NCI-H128 (cell line): Measurements from ENCODE around the gene NPAS4.
"Not testable (repeated sequence)": the region's sequence is repeated elsewhere in the genome, so short reads cannot be mapped to it uniquely, and the experiment has no call there.

ENCODE experiments used
- DNase-seq: peaks from one replicate; lab custom pipeline; 2025; ENCODE audit not compliant: unreplicated experiment; lab: John Stamatoyannopoulos, UW

NPAS4 gene

GRCh38 chr11:66417000-66417399 lies 3.8 kb upstream of the NPAS4 start:
- no peak for DNase-seq

DNA sequence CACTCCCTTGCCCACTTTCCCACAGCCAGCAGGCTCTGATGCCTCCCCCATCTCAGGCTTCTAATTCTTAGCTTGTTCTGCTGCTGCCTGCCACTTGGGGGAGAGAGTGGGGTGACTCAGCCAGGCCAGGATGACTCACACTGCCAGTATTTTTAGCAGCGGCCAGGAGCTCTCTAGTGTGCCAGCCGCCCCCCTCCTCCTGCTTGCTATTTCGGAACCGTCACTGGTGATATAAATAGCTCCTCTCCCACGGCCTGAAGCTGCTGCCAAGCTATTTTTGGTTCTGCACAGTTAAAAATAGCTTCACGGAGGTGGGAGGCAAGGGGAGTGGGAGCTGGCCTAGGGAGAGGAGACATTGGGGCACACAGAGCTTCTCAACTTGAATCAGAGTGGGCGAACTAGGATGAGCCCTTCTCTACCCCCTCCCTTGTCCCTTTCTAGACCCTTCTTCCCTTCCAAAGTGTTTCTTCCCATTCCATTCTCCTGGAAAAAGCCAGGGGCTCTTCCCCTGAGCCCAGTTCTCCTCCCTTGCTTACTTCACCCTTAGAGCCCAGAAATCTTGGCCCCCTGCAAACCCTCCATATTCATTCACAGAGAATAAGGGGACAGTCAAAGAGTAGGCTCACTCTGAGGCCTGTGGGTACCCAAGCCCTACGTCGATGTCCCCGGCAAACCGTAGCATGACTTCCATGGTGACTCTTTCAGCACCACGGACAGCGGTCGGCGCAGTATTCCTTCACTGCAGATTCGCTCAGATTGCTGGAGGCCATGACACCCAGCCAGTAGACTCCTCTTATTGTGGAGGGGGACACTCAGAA lies 2.5 kb upstream of the NPAS4 start:
- DNase-seq = peak; percentile 35

- no peak for DNase-seq
These were observed 1.9 kb upstream of the NPAS4 start for GRCh38 chr11:66418986-66419308.

GRCh38 chr11:66419825-66420224 lies 1.0 kb upstream of the NPAS4 start:
- no peak for DNase-seq

DNA sequence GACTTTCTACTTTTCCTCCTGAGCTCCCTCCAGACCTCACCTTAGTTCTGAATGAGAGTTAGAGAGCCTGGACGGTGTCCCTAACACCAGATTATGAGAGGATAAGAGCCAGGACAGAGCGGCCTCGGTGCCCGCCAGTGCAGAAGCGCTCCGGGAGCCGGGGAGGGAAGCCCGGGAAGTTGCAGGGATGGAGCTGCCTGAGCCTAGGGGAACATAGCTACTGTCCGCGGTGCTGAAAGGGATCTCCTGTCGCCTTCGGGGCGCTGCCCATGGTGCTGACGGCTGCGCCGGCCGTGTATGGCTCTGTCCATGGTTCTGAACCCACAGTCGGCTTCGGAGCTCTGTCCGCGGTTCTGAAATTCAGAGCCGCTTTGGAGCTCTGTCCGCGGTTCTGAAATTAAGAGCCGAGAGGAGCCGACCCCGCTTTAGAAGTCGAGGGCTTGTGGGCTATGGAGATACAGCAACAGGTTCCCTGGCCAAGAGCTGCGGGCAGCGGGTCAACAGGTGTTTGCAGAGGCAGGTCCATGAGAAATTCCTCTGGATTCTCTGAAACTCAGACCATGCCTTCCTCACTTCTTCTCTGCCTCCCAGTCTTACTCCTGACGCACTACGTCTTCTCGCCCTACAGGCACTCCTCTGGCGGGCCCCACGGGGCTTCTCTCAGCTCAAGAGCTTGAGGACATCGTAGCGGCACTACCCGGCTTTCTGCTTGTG lies 814 bp downstream of the NPAS4 start:
- no peak for DNase-seq

DNA sequence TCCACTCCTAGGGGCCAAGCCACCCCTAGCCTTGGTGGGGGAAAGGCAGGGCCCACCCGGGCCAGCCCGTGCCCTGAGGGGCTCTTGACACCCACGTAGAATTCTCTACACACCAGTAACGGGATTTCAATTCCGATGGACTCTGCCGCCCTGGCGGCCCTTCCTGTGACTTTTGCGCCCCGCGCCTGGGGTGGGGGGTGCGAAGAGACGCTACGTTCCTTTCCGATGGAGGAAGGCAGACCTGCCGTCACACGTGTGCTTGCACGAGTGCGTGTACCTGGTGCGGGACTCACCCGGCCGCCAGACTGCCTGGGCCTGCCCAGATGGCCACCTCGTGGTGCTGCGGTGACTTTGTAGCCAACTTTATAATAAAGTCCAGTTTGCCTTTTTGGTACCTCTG lies 5.5 kb downstream of the NPAS4 start:
- DNase-seq = no peak

GRCh38 chr11:66428933-66429332 lies 8.1 kb downstream of the NPAS4 start:
- DNase-seq = no peak

- peak; percentile 58 for DNase-seq
These were observed 9.3 kb downstream of the NPAS4 start for GRCh38 chr11:66429983-66430602.

DNA sequence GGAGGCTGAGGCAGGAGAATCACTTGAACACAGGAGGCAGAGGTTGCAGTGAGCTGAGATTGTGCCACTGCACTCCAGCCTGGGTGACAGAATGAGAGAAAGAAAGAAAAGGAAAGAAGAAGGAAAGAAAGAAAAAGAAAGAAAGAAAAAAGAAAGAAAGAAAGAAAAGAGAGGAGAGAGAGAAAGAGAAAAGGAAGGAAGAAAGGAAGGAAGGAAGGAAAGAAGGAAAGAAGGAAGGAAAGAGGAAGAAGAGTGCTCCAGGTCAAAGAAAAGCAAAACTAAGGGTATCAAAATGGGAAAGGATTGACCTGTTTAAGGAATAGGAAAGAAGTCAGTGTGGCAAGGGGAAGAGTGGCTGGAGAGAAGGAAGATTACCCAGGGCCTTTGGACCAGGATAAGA lies 10.5 kb downstream of the NPAS4 start:
- not testable (repeated sequence) for DNase-seq

- DNase-seq = not testable (repeated sequence)
These were observed 11.1 kb downstream of the NPAS4 start for GRCh38 chr11:66431871-66432329.

DNA sequence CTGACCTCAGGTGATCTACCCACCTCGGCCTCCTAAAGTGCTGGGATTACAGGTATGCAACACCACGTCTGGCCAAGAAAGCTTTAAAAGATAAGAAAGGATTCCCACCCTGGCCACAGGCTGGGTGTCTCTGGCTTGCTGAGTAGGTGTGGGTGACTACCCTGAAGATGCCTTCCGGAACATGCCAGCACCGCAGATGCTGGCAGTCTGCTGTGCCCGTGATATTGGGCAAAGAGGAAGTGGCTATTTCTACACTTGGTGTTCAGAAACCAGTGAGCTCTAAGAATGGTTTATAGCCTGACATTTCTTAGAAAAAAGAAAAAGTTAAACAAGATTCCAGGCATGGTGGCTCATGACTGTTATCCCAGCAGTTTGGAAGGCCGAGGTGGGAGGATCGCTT lies 11.8 kb downstream of the NPAS4 start:
- DNase-seq = no peak

GRCh38 chr11:66437979-66438503 lies 17.2 kb downstream of the NPAS4 start:
- DNase-seq = no peak

DNA sequence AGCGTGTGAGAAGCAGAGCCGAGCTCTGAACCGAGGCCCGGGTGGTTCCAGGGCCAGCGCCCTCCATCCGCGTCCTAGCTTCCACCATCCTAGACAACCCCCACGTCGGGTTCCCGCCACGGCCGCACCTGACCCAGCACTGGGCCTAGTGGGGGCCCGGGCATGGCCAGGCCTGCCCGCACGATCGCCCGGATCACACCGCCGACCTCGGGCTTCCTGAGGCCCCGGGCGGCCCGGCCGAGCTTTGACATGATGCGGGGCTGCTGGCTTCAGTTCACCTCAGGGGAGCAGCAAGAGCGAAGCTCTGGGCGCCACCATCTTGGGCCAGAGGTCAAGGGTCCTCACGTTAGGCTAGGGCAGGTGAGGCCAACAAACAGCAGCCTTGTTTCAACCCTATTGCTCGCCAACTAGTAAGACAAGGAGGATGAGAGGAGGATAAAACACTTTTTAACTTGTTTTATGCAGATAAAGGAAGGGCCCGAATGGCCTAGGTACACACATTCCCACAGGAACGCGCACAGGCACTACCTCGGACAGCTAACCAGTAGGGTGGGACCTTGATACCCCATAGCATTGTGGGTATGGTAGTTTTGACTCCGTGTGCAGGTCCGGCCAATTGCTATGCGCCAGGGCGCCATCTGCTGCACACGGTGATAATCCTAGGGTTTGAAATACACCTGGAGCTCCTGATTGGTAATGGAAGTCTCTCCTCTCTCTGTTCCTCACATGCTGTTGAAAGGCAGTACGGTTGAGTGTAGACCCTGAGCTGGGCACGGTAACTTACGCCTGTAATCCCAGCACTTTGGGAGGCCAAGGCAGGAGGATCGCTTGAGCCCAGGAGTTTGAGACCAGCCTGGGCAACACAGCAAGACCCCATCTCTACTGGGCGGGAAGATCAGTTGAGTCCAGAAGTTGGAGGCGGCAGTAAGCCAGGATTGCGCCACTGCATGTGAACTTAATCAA lies 17.9 kb downstream of the NPAS4 start, which contains the start of gene MRPL11:
MRPL11 (minus strand) TSS at position 345 of the 963 bp plus-strand sequence; CDS start at position 251, 94 bp downstream.
- DNase-seq = peak; percentile 82

DNA sequence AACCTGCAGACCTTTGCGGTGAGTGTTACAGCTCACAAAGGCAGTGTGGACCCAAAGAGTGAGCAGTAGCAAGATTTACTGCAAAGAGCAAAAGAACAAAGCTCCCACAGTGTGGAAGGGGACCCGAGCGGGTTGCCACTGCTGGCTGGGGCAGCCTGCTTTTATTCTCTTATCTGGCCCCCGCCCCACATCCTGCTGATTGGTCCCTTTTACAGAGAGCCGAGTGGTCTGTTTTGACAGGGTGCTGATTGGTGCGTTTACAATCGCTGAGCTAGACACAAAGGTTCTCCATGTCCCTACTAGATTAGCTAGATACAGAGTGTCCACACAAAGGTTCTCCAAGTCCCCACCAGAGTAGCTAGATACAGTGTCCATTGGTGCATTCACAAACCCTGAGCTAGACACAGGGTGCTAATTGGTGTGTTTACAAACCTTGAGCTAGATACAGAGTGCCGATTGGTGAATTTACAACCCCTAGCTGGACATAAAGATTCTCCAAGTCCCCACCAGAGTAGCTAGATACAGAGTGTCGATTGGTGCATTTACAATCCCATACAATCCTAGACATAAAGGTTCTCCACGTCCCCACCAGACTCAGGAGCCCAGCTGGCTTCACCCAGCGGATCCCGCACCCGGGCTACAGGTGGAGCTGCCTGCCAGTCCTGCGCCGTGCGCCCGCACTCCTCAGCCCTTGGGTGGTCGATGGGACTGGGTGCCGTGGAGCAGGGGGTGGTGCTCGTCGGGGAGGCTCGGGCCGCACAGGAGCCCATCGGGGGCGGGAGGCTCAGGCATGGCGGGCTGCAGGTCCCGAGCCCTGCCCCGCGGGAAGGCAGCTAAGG lies 19.5 kb downstream of the NPAS4 start:
- not testable (repeated sequence) for DNase-seq

GRCh38 chr11:66440940-66441282 lies 20.1 kb downstream of the NPAS4 start:
- DNase-seq = not testable (repeated sequence)

GRCh38 chr11:66443602-66444001 lies 22.8 kb downstream of the NPAS4 start:
- no peak for DNase-seq

DNA sequence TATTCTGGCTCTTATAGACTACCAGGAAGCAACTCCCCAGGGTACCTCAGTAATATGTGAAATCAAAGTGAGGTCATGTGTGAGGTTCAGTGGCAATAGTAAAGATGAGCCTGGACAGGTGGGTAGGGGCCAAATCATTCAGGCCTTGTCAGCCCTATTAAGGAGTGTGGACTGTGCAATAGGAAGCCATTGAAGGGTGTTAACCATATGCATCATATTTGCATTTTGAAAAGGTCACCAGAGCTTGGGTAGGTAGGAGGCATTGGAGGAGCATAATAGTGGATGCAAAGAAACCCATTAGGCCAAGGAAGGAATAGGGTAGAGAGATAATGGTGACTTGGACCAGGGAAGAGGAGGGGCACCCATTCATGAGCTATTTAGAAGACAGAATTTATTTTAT lies 26.2 kb downstream of the NPAS4 start:
- no peak for DNase-seq

DNA sequence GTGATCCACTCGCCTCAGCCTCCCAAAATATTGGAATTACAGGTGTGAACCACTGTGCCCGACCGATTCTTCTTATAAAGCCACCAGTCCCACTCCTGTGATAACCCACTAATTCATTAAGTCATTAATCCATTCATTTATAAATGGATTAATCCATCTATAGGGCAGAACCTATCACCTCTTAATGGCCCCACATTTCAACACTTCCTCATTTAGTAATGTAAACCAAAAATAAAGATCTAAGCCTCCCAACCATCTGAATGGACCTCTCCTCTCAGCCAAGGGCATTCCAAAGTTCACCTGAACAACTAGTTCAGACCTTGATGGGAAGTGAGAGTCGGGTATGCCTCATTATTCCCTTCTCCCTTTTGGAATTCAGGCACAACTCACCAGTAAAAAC lies 27.7 kb downstream of the NPAS4 start:
- no peak for DNase-seq

DNA sequence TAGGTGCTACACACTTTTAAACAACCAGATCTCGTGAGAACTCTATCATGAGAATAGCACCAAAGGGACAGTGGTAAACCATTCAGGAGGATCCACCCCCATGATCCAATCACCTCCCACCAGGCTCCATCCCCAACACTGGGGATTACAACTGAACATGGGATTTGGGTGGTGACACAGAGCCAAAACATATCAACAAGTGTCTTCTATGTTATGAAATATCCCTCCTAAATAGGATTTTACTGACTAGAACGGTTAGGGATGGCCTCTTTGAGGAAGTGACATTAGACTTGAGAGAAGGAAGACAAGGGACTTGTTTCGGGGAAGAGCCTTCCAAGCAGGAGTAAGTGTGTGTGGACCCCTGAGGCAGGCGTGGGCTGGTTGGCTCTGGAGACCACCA lies 29.7 kb downstream of the NPAS4 start:
- DNase-seq = no peak

DNA sequence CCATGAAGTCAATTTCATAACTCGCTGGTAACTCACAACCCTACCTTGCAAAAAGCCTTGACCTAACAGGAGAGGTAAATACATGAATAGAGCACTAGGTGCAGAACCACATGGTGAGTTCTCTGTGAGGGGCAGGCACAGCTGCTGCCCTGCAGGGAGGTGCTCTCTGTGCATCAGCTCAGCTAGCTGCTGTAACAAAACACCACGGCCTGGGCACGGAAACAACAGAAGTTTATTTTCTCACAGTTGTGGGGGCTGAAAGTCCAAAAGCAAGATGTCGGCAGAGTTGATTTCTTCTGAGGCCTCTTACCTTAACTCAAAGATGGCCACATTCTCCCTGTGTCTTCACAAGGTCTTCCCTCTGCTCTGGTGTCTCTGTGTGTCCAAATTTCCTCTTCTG lies 30.8 kb downstream of the NPAS4 start:
- no peak for DNase-seq
